ENCODE results near the gene TDP1. TPM values are rescaled to one million over a fixed set of nuclear protein-coding genes. Genes with fewer than 3 reads are reported as not detected.
"Not testable (repeated sequence)": the region's sequence is repeated elsewhere in the genome, so short reads cannot be mapped to it uniquely, and the experiment has no call there.

The TDP1 gene
- polyA plus RNA-seq, 3 donors, result 25.2 to 27.2 (median 26.8) TPM

- DNase-seq (ENCODE audit: low read depth in 3 of 3, low spot score in 2 of 3), result not testable (repeated sequence)
Measured at GRCh38 chr14:90089486-90089885, 133.8 kb downstream of the TDP1 start.

- peak; percentile 5 to 24 (median 18) for DNase-seq (ENCODE audit: low read depth in 3 of 3, low spot score in 2 of 3)
Measured at GRCh38 chr14:90091393-90091792, 135.7 kb downstream of the TDP1 start.

GRCh38 chr14:90093942-90094595, 138.3 kb downstream of the TDP1 start:
- no peak for DNase-seq (ENCODE audit: low read depth in 3 of 3, low spot score in 2 of 3)

Other genes starting within 250 kb of the TDP1 start
- gene EFCAB11, start 1.2 kb upstream of the TDP1 start, polyA plus RNA-seq (ENCODE audit: insufficient read length in 3 of 3), result 10 to 100 TPM; 19.2 to 21.7 (median 20.1) TPM
- under 1 TPM; 0.18 to 0.26 (median 0.24) TPM for gene KCNK13, start 106.1 kb downstream of the TDP1 start, polyA plus RNA-seq (ENCODE audit: insufficient read length in 3 of 3)